ENCODE results near the gene DYNAP.

Gene DYNAP

DNA sequence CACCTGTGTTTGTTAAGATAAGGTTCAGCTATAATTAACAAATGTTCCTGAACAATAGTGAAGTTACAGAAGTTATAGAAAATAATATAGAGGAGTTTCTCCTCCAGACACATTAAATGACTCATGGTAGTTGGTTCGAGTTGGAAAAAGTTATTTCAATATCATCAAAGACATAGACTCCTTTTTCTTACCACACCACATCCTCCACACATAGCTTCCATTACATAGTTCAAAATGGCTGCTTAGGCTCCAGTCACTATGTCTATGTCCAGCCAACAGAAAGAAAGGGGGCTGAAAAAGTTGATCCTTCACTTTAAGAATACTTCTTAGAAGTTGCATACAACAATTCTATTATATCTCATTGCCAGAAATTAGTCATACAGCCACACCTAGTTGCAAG lies 50.7 kb downstream of the DYNAP start:
- DNase-seq, result no peak

DNA sequence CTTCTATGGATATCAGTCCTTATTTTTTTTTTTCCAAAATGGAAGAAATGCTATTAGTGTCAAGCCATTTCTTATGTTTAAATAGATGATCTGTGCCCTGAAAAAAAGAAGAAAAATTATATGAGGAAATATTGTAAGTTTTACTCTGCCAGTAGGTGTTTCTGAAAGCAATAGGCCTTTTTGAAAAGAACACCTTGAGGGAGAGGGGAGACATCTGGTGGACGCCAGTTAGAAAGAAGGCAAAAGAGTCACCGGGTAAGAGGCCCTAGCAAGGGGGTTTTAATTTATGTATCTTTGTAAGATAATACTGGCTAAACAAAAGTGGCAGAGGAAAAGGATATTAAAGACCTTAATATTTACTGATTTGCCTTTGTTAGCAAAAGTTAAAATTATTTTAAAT lies 56.1 kb downstream of the DYNAP start:
- DNase-seq, result no peak
